HG03135 (cell line): ENCODE measurements around the gene C4orf50.

Experiments used
- ATAC-seq: cut with Tn5 transposase; IDR thresholded peaks from one replicate; pipeline ENCODE4 v1.9.1; 2021; ENCODE audit warnings: mild to moderate bottlenecking, moderate library complexity; ENCODE audit not compliant: unreplicated experiment

Gene C4orf50

GRCh38 chr4:5973486-5974220, 44.6 kb downstream of the C4orf50 start:
- ATAC-seq = no peak

- ATAC-seq = no peak
Observed at GRCh38 chr4:5973033-5973432, 45.2 kb downstream of the C4orf50 start.

- no peak for ATAC-seq
Observed at GRCh38 chr4:5972571-5972970, 45.7 kb downstream of the C4orf50 start.

- no peak for ATAC-seq
Observed at GRCh38 chr4:5971078-5971450, 47.2 kb downstream of the C4orf50 start.

GRCh38 chr4:5970381-5971077, 47.7 kb downstream of the C4orf50 start:
- ATAC-seq = no peak

GRCh38 chr4:5969777-5970176, 48.5 kb downstream of the C4orf50 start:
- no peak for ATAC-seq

GRCh38 chr4:5969336-5969735, 48.9 kb downstream of the C4orf50 start:
- no peak for ATAC-seq

GRCh38 chr4:5968246-5968645, 50.0 kb downstream of the C4orf50 start:
- no peak for ATAC-seq

- no peak for ATAC-seq
Observed at GRCh38 chr4:5967783-5968182, 50.4 kb downstream of the C4orf50 start.

GRCh38 chr4:5965225-5965624, 53.0 kb downstream of the C4orf50 start:
- no peak for ATAC-seq

- no peak for ATAC-seq
Observed at GRCh38 chr4:5964030-5964429, 54.2 kb downstream of the C4orf50 start.

- no peak for ATAC-seq
Observed at GRCh38 chr4:5963611-5964010, 54.6 kb downstream of the C4orf50 start.

GRCh38 chr4:5962416-5962815, 55.8 kb downstream of the C4orf50 start:
- no peak for ATAC-seq

GRCh38 chr4:5960252-5960880, 57.9 kb downstream of the C4orf50 start:
- ATAC-seq = no peak

GRCh38 chr4:5959211-5959982, 58.8 kb downstream of the C4orf50 start:
- no peak for ATAC-seq

- ATAC-seq = no peak
Observed at GRCh38 chr4:5958199-5958735, 60.0 kb downstream of the C4orf50 start.

GRCh38 chr4:5957076-5957475, 61.2 kb downstream of the C4orf50 start:
- no peak for ATAC-seq

GRCh38 chr4:5956285-5957021, 61.8 kb downstream of the C4orf50 start:
- no peak for ATAC-seq

GRCh38 chr4:5955856-5956255, 62.4 kb downstream of the C4orf50 start:
- ATAC-seq = no peak

- ATAC-seq = no peak
Observed at GRCh38 chr4:5955201-5955821, 62.9 kb downstream of the C4orf50 start.
